ENCODE data around the gene ALG5.

The ALG5 gene

DNA sequence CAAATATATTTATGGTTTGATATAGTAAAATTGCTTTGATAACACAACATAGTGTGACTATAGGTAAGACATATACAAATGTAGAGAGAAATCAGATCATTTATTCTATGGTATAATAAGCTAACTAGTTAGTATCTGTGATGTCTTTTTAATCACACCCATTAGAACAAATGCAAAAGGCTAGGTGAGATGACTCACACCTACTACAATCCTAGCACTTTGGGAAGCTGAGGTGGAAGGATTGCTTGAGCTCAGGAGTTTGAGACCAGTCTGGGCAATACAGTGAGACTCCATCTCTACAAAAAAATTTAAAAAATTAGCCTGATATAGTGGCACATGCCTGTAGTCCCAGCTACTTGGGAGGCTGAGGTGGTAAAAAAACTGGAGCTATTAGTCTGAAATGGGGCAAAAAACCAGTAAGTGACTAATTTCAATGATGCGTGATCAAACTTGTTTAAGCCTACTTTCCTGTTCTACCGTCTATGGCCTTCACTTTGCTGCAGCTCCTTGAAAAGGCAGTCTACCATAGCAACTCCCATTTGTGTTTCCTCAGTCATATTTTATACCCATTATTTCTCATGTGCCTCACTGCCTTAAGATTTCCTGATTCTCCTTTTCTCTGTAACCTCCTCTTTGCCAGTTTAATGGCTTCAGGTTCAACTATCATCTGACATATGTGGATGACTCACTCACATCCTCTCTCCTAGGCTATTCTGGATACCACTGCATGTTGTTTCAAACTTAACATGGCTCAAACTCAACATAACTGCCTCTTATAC, 12.5 kb downstream of the ALG5 start:
- ATAC-seq = peak; percentile 73
- no peak for TF ChIP-seq ZNF565 (CRISPR knock-in tag; conservative IDR thresholded peaks at IDR 0.05; ENCODE audit: low read depth)
- TF ChIP-seq ZFP30 (CRISPR knock-in tag; IDR thresholded peaks at IDR 0.05) = no peak
- TF ChIP-seq, protein P1, sequence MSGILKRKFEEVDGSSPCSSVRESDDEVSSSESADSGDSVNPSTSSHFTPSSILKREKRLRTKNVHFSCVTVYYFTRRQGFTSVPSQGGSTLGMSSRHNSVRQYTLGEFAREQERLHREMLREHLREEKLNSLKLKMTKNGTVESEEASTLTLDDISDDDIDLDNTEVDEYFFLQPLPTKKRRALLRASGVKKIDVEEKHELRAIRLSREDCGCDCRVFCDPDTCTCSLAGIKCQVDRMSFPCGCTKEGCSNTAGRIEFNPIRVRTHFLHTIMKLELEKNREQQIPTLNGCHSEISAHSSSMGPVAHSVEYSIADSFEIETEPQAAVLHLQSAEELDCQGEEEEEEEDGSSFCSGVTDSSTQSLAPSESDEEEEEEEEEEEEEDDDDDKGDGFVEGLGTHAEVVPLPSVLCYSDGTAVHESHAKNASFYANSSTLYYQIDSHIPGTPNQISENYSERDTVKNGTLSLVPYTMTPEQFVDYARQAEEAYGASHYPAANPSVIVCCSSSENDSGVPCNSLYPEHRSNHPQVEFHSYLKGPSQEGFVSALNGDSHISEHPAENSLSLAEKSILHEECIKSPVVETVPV (CRISPR knock-in tag; IDR thresholded peaks at IDR 0.05) = no peak
- no peak for TF ChIP-seq ZFP3 (CRISPR knock-in tag; IDR thresholded peaks at IDR 0.05)
- TF ChIP-seq ZC3H10 (CRISPR knock-in tag; IDR thresholded peaks at IDR 0.05) = no peak
- no peak for TF ChIP-seq SNAI2 (CRISPR knock-in tag; IDR thresholded peaks at IDR 0.05)
- no peak for TF ChIP-seq TCF4 (CRISPR knock-in tag; IDR thresholded peaks at IDR 0.05; ENCODE audit: borderline replicate concordance)
- no peak for TF ChIP-seq PATZ1 (CRISPR knock-in tag; IDR thresholded peaks at IDR 0.05; ENCODE audit: borderline replicate concordance)
- TF ChIP-seq, protein P2, sequence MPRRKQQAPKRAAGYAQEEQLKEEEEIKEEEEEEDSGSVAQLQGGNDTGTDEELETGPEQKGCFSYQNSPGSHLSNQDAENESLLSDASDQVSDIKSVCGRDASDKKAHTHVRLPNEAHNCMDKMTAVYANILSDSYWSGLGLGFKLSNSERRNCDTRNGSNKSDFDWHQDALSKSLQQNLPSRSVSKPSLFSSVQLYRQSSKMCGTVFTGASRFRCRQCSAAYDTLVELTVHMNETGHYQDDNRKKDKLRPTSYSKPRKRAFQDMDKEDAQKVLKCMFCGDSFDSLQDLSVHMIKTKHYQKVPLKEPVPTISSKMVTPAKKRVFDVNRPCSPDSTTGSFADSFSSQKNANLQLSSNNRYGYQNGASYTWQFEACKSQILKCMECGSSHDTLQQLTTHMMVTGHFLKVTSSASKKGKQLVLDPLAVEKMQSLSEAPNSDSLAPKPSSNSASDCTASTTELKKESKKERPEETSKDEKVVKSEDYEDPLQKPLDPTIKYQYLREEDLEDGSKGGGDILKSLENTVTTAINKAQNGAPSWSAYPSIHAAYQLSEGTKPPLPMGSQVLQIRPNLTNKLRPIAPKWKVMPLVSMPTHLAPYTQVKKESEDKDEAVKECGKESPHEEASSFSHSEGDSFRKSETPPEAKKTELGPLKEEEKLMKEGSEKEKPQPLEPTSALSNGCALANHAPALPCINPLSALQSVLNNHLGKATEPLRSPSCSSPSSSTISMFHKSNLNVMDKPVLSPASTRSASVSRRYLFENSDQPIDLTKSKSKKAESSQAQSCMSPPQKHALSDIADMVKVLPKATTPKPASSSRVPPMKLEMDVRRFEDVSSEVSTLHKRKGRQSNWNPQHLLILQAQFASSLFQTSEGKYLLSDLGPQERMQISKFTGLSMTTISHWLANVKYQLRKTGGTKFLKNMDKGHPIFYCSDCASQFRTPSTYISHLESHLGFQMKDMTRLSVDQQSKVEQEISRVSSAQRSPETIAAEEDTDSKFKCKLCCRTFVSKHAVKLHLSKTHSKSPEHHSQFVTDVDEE (CRISPR knock-in tag; IDR thresholded peaks at IDR 0.05) = no peak
- TF ChIP-seq OSR1 (CRISPR knock-in tag; IDR thresholded peaks at IDR 0.05) = no peak
- no peak for TF ChIP-seq ZNF8 (CRISPR knock-in tag; IDR thresholded peaks at IDR 0.05)

GRCh38 chr13:36981156-36981743, 17.9 kb downstream of the ALG5 start:
- TF ChIP-seq SNAI2 (CRISPR knock-in tag; IDR thresholded peaks at IDR 0.05) = no peak
- TF ChIP-seq BACH2 (CRISPR knock-in tag; IDR thresholded peaks at IDR 0.05; ENCODE audit: borderline replicate concordance) = no peak
- TF ChIP-seq CSDC2 (CRISPR knock-in tag; IDR thresholded peaks at IDR 0.05) = no peak
- TF ChIP-seq ESRRG (CRISPR knock-in tag; IDR thresholded peaks at IDR 0.05) = no peak
- no peak for TF ChIP-seq ZNF565 (CRISPR knock-in tag; conservative IDR thresholded peaks at IDR 0.05; ENCODE audit: low read depth)
- no peak for TF ChIP-seq GLIS3 (CRISPR knock-in tag; IDR thresholded peaks at IDR 0.05)
- TF ChIP-seq ZFP30 (CRISPR knock-in tag; IDR thresholded peaks at IDR 0.05) = no peak
- TF ChIP-seq OSR1 (CRISPR knock-in tag; IDR thresholded peaks at IDR 0.05) = no peak
- TF ChIP-seq ZFP3 (CRISPR knock-in tag; IDR thresholded peaks at IDR 0.05) = no peak
- no peak for TF ChIP-seq TOX (CRISPR knock-in tag; IDR thresholded peaks at IDR 0.05; ENCODE audit: borderline replicate concordance)
- no peak for TF ChIP-seq PPARA (CRISPR knock-in tag; IDR thresholded peaks at IDR 0.05; ENCODE audit: borderline replicate concordance)
- TF ChIP-seq RARB (CRISPR knock-in tag; IDR thresholded peaks at IDR 0.05) = no peak
- TF ChIP-seq, protein P2 (CRISPR knock-in tag; IDR thresholded peaks at IDR 0.05) = no peak
- no peak for TF ChIP-seq TCF4 (CRISPR knock-in tag; IDR thresholded peaks at IDR 0.05; ENCODE audit: borderline replicate concordance)
- no peak for TF ChIP-seq ZNF8 (CRISPR knock-in tag; IDR thresholded peaks at IDR 0.05)
- TF ChIP-seq ARNTL (CRISPR knock-in tag; IDR thresholded peaks at IDR 0.05; ENCODE audit: borderline replicate concordance, low read depth) = no peak
- TF ChIP-seq ZNF70 (CRISPR knock-in tag; IDR thresholded peaks at IDR 0.05) = no peak
- peak; percentile 79 for ATAC-seq

All from SK-N-SH treated with all-trans-retinoic acid at 6 μM for 48 hours (cell line).